Fibroblast of villous mesenchyme (primary cell): ENCODE data around the gene NOPCHAP1. TPM values are rescaled to one million over a fixed set of nuclear protein-coding genes. Genes with fewer than 3 reads are reported as not detected.
A peak's percentile ranks its signal among the peaks of the same experiment; 100 is the strongest.
"Not testable (repeated sequence)": the region's sequence is repeated elsewhere in the genome, so short reads cannot be mapped to it uniquely, and the experiment has no call there.

Experiments used
- DNase-seq: peaks from one replicate; pipeline ENCODE4 v3.0.0-alpha.2; 2010; ENCODE audit warnings: low read depth
- H3K4me3 ChIP-seq: 2 replicates; pipeline ENCODE4 v1.5.1; 2011; ENCODE audit warnings: low read depth, mild to moderate bottlenecking, low read length
- CTCF ChIP-seq: IDR thresholded peaks from 2 replicates; pipeline ENCODE4 v1.5.1; 2012; ENCODE audit warnings: low read depth, mild to moderate bottlenecking, low read length; ENCODE audit not compliant: insufficient read depth
- total RNA-seq: library from RNA; depleted of rRNA; stranded (reverse); fragments of >200 nt; gene quantifications from 2 replicates; pipeline ENCODE4 v1.2.3, GENCODE V29; 2012

NOPCHAP1 gene
- total RNA-seq, result 6.1 and 7.8 TPM in 2 replicates

DNA sequence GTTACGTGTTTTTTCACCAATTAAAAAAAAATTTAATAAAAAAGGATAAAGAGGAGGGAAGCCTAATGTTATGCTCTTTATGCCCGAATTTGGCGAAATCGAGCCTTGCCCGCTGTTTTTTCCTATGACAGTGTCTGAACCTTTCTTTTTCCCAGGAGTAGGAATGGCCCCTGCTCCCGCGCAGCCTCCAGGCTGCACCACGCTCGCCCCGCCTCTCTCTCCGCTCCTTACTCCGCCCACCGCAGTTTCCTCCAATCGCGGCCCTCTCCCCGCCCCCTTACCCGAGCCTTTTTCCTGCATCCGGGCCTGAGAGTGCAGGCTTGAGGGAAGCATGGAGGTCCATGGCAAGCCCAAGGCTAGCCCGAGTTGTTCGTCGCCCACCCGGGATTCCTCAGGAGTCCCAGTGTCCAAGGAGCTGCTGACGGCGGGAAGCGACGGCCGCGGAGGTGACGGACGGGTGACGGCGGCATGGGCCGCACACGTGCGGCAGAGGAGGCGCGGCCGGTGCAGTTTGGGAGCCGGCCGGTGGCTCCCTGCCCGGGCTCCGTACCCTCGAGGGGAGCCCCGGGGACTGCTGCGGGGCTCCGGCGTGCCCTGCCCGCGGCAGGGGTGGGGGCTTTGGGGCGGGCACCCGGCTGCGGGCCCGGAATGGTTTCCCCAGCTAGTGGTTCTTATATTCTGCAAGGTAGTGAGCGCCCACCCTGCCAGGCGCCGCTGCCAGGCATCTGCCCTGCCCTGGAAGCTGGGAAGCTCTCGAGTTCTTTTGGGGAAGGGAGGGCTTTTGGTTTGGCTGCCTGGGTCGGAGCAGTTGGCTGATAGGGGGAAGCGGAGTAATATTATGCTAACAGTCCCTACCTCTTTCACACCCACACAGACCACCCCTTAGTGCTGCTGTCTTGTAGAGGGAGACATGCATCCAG, at the start of gene NOPCHAP1:
Gene NOPCHAP1, plus strand, starts transcription at position 295 of the 920 bp plus-strand sequence. Its CDS starts 37 bp downstream, at position 332.
- DNase-seq, result peak; percentile 80
- peak within 1 kb of the TSS; percentile 84 for H3K4me3 ChIP-seq
- no peak for TF ChIP-seq CTCF

- no peak for DNase-seq
- H3K4me3 ChIP-seq, result no peak overlapping the region
- no peak for TF ChIP-seq CTCF
Measured at GRCh38 chr12:104938371-104938770, 47.7 kb upstream of the NOPCHAP1 start.

- no peak for TF ChIP-seq CTCF
- DNase-seq, result no peak
- H3K4me3 ChIP-seq, result no peak overlapping the region
Measured at GRCh38 chr12:104939089-104939488, 47.0 kb upstream of the NOPCHAP1 start.

DNA sequence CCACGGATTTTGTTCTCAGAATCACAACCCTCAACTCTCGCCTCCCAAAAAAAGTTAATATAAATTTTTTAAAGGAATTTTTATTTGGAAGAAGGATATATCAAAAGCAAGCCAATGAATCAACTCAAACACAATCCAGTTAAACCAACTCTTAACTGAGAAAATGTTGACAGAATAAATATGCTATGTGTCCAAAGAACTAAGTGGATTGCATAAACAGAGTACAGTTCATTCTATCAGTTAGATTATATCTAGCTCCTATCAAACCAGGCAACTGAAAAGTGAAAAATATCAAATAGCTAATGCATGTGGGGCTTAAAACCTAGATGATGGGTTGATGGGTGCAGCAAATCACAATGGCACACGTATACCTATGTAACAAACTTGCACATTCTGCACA, 44.7 kb upstream of the NOPCHAP1 start:
- no peak for DNase-seq
- TF ChIP-seq CTCF, result no peak

GRCh38 chr12:104942075-104942474, 44.0 kb upstream of the NOPCHAP1 start:
- no peak for TF ChIP-seq CTCF
- no peak overlapping the region for H3K4me3 ChIP-seq
- no peak for DNase-seq

More for the DNA sequence above, 44.7 kb upstream of the NOPCHAP1 start:
- H3K4me3 ChIP-seq, result no peak overlapping the region

DNA sequence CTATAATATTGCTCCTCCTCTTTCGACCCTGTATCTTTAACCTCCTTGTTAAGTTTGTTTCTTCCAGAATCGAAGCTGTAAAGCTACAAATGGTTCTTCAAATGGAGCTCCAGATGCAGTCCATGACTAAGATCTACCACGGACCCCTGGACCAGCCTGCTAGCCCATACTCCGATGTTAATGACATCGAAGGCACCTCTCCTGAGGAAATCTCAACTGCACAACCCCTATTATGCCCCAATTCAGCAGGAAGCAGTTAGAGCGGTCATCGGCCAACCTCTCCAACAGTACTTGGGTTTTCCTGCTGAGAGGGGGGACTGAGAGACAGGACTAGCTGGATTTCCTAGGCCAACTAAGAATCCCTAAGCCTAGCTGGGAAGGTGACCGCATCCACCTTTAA, 42.7 kb upstream of the NOPCHAP1 start:
- H3K4me3 ChIP-seq, DNase-seq: not testable (repeated sequence)

GRCh38 chr12:104944252-104944651, 41.9 kb upstream of the NOPCHAP1 start:
- H3K4me3 ChIP-seq, result no peak overlapping the region
- TF ChIP-seq CTCF, result no peak
- no peak for DNase-seq

- DNase-seq, H3K4me3 ChIP-seq: not testable (repeated sequence)
Measured at GRCh38 chr12:104948716-104949115, 37.4 kb upstream of the NOPCHAP1 start.
